ENCODE data around the gene SURF4.
"Not testable (repeated sequence)": the region's sequence is repeated elsewhere in the genome, so short reads cannot be mapped to it uniquely, and the experiment has no call there.

Gene SURF4

DNA sequence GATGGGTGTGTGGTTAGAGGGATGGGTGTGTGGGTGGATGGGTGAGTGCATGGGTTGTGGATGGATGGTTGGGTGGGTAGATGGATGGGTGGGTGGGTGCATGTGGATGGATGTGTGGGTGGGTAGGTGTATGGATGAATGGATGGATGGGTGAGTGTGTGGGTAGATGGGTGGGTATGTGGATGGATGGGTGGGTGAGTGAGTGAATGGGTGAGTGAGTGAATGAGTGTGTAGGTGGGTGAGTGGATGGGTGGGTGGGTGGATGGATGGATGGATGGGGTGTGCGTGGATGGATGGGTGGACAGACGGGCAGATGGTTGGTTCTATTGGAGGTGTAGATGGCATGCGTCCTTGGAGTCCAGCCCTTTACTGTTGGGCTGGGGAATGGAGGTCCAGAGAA, 17.5 kb upstream of the SURF4 start:
- Histone ChIP-seq H3K36me3 (no peaks in the 10 kb centered on the region), H3K4me3 (ENCODE audit: low read depth in 1 of 2, low read length in 1 of 2) (no peak overlapping the region), H3K27ac (no peak overlapping the region), H3K4me1 (ENCODE audit: control insufficient read depth in 1 of 2, insufficient read depth in 1 of 2, low read depth in 1 of 2, low read length in 1 of 2) (no peaks in the 10 kb centered on the region), H3K9me3 (no peaks in the 10 kb centered on the region), H3K27me3 (peaks cover 31% of the 10 kb centered on the region)
- TF ChIP-seq, protein P1, sequence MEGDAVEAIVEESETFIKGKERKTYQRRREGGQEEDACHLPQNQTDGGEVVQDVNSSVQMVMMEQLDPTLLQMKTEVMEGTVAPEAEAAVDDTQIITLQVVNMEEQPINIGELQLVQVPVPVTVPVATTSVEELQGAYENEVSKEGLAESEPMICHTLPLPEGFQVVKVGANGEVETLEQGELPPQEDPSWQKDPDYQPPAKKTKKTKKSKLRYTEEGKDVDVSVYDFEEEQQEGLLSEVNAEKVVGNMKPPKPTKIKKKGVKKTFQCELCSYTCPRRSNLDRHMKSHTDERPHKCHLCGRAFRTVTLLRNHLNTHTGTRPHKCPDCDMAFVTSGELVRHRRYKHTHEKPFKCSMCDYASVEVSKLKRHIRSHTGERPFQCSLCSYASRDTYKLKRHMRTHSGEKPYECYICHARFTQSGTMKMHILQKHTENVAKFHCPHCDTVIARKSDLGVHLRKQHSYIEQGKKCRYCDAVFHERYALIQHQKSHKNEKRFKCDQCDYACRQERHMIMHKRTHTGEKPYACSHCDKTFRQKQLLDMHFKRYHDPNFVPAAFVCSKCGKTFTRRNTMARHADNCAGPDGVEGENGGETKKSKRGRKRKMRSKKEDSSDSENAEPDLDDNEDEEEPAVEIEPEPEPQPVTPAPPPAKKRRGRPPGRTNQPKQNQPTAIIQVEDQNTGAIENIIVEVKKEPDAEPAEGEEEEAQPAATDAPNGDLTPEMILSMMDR (IDR thresholded peaks at IDR 0.05), result no peak

DNA sequence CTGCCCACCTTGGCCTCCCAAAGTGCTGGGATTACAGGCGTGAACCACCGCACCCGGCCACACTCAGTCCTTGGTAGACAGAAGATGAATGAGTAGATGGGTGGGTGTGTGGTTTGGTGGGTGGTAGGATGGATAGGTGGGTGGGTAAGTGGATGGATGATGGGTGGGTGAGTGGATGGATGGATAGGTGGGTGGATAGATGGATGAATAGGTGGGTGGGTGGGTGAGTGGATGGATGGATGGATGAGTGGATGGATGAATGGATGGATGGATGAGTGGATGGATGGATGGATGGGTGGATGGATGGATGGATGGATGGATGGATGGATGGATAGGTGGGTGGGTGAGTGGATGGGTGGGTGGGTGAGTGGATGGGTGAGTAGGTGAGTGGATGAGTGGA, 16.4 kb upstream of the SURF4 start:
- not testable (repeated sequence) for H3K9me3 ChIP-seq; H3K4me1 ChIP-seq (ENCODE audit: control insufficient read depth in 1 of 2, insufficient read depth in 1 of 2, low read depth in 1 of 2, low read length in 1 of 2); H3K27ac ChIP-seq; H3K4me3 ChIP-seq (ENCODE audit: low read depth in 1 of 2, low read length in 1 of 2); H3K36me3 ChIP-seq
- H3K27me3 ChIP-seq, result peaks cover 23% of the 10 kb centered on the region

DNA sequence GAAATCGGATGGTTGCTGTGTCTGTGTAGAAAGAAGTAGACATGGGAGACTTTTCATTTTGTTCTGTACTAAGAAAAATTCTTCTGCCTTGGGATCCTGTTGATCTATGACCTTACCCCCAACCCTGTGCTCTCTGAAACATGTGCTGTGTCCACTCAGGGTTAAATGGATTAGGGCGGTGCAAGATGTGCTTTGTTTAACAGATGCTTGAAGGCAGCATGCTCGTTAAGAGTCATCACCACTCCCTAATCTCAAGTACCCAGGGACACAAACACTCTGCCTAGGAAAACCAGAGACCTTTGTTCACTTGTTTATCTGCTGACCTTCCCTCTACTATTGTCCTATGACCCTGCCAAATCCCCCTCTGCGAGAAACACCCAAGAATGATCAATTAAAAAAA, 15.6 kb upstream of the SURF4 start:
- H3K27ac ChIP-seq; H3K4me3 ChIP-seq (ENCODE audit: low read depth in 1 of 2, low read length in 1 of 2); H3K9me3 ChIP-seq; H3K36me3 ChIP-seq; H3K4me1 ChIP-seq (ENCODE audit: control insufficient read depth in 1 of 2, insufficient read depth in 1 of 2, low read depth in 1 of 2, low read length in 1 of 2): not testable (repeated sequence)
- peaks cover 15% of the 10 kb centered on the region for H3K27me3 ChIP-seq

DNA sequence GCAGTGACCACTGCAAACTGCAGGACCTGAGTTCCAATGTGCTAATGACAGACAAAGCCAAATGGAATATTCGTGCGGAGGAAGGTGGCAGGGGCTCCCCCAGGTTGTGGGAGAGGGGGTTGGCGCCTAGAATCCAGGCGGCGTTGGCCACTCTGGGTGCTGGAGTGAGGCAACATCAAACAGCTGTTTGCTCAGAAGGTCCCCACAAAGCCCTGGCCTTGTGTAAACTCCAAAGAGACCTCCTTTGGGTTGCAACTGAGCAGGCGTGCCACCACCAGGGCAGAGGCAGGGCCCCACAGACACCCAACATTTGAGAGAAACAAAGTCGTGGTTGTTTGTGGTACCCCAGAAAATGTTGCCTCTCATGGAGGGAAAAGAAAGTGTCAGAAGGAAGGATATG, 14.9 kb upstream of the SURF4 start:
- Histone ChIP-seq H3K36me3 (no peaks in the 10 kb centered on the region), H3K9me3 (no peaks in the 10 kb centered on the region), H3K27ac (no peak overlapping the region), H3K4me1 (ENCODE audit: control insufficient read depth in 1 of 2, insufficient read depth in 1 of 2, low read depth in 1 of 2, low read length in 1 of 2) (no peaks in the 10 kb centered on the region), H3K27me3 (peaks cover 15% of the 10 kb centered on the region), H3K4me3 (ENCODE audit: low read depth in 1 of 2, low read length in 1 of 2) (no peak overlapping the region)
- TF ChIP-seq, protein P1 (IDR thresholded peaks at IDR 0.05), result no peak

DNA sequence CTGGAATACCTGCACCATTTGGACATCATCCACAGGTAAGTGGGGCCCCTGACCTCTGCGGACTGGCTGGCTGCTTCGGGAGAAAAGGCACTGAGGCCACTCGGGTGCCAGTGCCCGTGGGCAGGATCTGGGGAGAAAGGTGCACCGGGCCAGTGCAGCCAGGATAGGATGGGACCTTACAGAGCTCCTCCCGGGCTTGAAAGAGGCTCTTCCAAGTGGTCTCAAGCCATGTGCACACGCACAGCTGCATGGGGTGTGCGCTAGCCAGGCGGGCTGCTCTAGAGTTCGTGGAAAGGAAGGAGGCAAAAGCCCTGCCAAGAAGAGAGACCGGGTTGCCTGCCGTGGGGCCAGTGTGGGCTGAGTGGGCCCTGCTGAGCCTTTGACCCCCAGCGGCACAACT, 13.7 kb upstream of the SURF4 start:
- H3K27ac ChIP-seq, result no peak overlapping the region

DNA sequence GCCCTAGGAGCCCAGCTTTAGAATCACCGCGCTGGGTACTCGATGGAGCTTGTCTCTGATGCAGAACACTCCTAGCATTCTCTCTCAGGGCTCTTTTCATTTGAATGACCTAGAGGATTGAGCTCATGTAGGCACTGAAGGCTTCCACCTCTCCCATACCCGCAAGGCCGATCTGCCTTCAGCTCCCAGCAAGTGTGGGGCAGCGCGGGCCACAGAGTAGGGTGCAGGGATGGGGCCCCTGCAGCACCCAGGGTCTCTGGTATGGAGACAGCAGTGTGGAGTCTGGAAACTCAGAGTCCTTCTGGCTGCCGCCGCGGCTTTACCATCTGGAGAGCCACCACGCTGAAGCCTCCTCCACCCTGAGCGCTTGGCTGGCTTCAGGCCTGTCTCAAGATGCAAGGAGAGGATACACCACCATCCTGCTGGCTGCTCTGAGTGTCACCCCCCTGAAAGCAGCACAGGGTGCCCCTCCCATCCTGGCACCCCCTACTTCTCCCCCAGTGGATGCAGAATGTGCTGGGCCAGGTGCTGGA, 13.2 kb upstream of the SURF4 start:
- Histone ChIP-seq H3K27me3 (peaks cover 5% of the 10 kb centered on the region), H3K4me3 (ENCODE audit: low read depth in 1 of 2, low read length in 1 of 2) (no peak overlapping the region), H3K27ac (no peak overlapping the region), H3K36me3 (no peaks in the 10 kb centered on the region), H3K4me1 (ENCODE audit: control insufficient read depth in 1 of 2, insufficient read depth in 1 of 2, low read depth in 1 of 2, low read length in 1 of 2) (no peaks in the 10 kb centered on the region), H3K9me3 (no peaks in the 10 kb centered on the region)
- TF ChIP-seq, protein P1 (IDR thresholded peaks at IDR 0.05), result no peak

More for the DNA sequence above, 13.7 kb upstream of the SURF4 start:
- Histone ChIP-seq H3K4me3 (ENCODE audit: low read depth in 1 of 2, low read length in 1 of 2) (no peak overlapping the region), H3K27me3 (peaks cover 9% of the 10 kb centered on the region), H3K36me3 (no peaks in the 10 kb centered on the region), H3K4me1 (ENCODE audit: control insufficient read depth in 1 of 2, insufficient read depth in 1 of 2, low read depth in 1 of 2, low read length in 1 of 2) (no peaks in the 10 kb centered on the region), H3K9me3 (no peaks in the 10 kb centered on the region)
- TF ChIP-seq, protein P1 (IDR thresholded peaks at IDR 0.05), result no peak

DNA sequence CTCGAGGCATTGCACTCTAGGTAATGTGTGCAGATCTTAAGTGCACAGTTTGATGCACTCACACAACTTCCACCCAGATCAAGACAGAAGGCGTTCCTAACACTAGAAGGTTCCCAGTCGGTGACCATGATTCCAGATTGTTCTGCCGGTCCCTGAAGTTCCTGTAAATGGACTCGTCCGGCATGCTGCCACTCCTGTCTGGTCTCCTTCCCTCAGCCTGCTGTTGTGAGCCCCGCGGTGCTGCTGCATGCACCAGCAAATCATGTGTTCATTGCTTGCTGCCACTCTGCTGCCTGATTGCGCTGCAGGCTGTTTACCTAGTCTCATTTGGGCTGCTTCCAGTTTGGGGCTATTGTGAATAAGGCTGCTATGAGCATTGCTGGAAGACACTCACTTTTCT, 11.8 kb upstream of the SURF4 start:
- TF ChIP-seq, protein P1 (IDR thresholded peaks at IDR 0.05), result no peak
- no peak overlapping the region for H3K27ac ChIP-seq
- H3K36me3 ChIP-seq, result no peaks in the 10 kb centered on the region
- H3K4me1 ChIP-seq (ENCODE audit: control insufficient read depth in 1 of 2, insufficient read depth in 1 of 2, low read depth in 1 of 2, low read length in 1 of 2), result no peaks in the 10 kb centered on the region
- no peaks in the 10 kb centered on the region for H3K9me3 ChIP-seq
- no peak overlapping the region for H3K4me3 ChIP-seq (ENCODE audit: low read depth in 1 of 2, low read length in 1 of 2)
- no peaks in the 10 kb centered on the region for H3K27me3 ChIP-seq

Measured in neutrophil (primary cell).